Skin epidermis (tissue), 12 donors: ENCODE data around the gene NCOA3.
A peak's percentile ranks its signal among the peaks of the same experiment; 100 is the strongest.

Source experiments
- H3K27ac ChIP-seq, 21 experiments: fragments of 200-600 bp; sonication (generic) in 11 of 21; one replicate each; pipeline ENCODE4 v1.5.0; 2020; ENCODE audit warnings: mild to moderate bottlenecking in 3 of 21, inconsistent platforms in 2 of 21, moderate library complexity in 2 of 21
- H3K4me3 ChIP-seq, 7 experiments: fragments of 200-600 bp; sonication (generic) in 2 of 7; one replicate each; pipeline ENCODE4 v1.5.0; 2020; ENCODE audit warnings: inconsistent platforms in 2 of 7, mild to moderate bottlenecking in 2 of 7, moderate library complexity in 1 of 7

NCOA3 gene

GRCh38 chr20:47684306-47685080, 182.8 kb downstream of the NCOA3 start:
- H3K4me3 ChIP-seq = no peak overlapping the region
- H3K27ac ChIP-seq = no peak overlapping the region

GRCh38 chr20:47686545-47686944, 184.9 kb downstream of the NCOA3 start:
- no peak overlapping the region for H3K27ac ChIP-seq
- no peak overlapping the region for H3K4me3 ChIP-seq

- no peak overlapping the region for H3K4me3 ChIP-seq
- H3K27ac ChIP-seq = no peak overlapping the region
These were observed 185.7 kb downstream of the NCOA3 start for GRCh38 chr20:47687095-47687987.

GRCh38 chr20:47688385-47689381, 187.0 kb downstream of the NCOA3 start:
- H3K4me3 ChIP-seq = no peak overlapping the region
- no peak overlapping the region for H3K27ac ChIP-seq

GRCh38 chr20:47689731-47690130, 188.0 kb downstream of the NCOA3 start:
- Histone ChIP-seq H3K4me3 (no peak overlapping the region), H3K27ac (no peak overlapping the region)

GRCh38 chr20:47691625-47692024, 189.9 kb downstream of the NCOA3 start:
- Histone ChIP-seq H3K27ac (no peak overlapping the region), H3K4me3 (no peak overlapping the region)

- H3K4me3 ChIP-seq = no peak overlapping the region
- H3K27ac ChIP-seq = no peak overlapping the region
These were observed 192.5 kb downstream of the NCOA3 start for GRCh38 chr20:47694021-47694818.

- Histone ChIP-seq H3K27ac (no peak overlapping the region), H3K4me3 (no peak overlapping the region)
These were observed 195.2 kb downstream of the NCOA3 start for GRCh38 chr20:47696856-47697255.

- Histone ChIP-seq H3K27ac (no peak overlapping the region), H3K4me3 (no peak overlapping the region)
These were observed 196.5 kb downstream of the NCOA3 start for GRCh38 chr20:47698142-47698541.

- Histone ChIP-seq H3K27ac (no peak overlapping the region), H3K4me3 (no peak overlapping the region)
These were observed 198.1 kb downstream of the NCOA3 start for GRCh38 chr20:47699818-47700217.

GRCh38 chr20:47700327-47700726, 198.6 kb downstream of the NCOA3 start:
- Histone ChIP-seq H3K4me3 (no peak overlapping the region), H3K27ac (no peak overlapping the region)

- Histone ChIP-seq H3K4me3 (no peak overlapping the region), H3K27ac (no peak overlapping the region)
These were observed 199.9 kb downstream of the NCOA3 start for GRCh38 chr20:47701612-47702011.

GRCh38 chr20:47703748-47704147, 202.1 kb downstream of the NCOA3 start:
- no peak overlapping the region for H3K27ac ChIP-seq
- H3K4me3 ChIP-seq = no peak overlapping the region

GRCh38 chr20:47704746-47705496, 203.2 kb downstream of the NCOA3 start:
- Histone ChIP-seq H3K27ac (peak overlapping the region in 1 of 21 experiments; percentile 21), H3K4me3 (no peak overlapping the region)

- H3K27ac ChIP-seq = no peak overlapping the region
- H3K4me3 ChIP-seq = no peak overlapping the region
These were observed 203.8 kb downstream of the NCOA3 start for GRCh38 chr20:47705497-47705856.

GRCh38 chr20:47706345-47706744, 204.7 kb downstream of the NCOA3 start:
- H3K4me3 ChIP-seq = no peak overlapping the region
- no peak overlapping the region for H3K27ac ChIP-seq
